Islet of Langerhans (tissue), 1 donor: ENCODE data around the gene KLHDC10.
"Not testable (repeated sequence)": the region's sequence is repeated elsewhere in the genome, so short reads cannot be mapped to it uniquely, and the experiment has no call there.

ENCODE experiments used
- FAIRE-seq: peaks from one replicate; lab custom pipeline; 2011; peaks lifted over from hg19 to GRCh38; lab: Jason Lieb, UNC

Gene KLHDC10

DNA sequence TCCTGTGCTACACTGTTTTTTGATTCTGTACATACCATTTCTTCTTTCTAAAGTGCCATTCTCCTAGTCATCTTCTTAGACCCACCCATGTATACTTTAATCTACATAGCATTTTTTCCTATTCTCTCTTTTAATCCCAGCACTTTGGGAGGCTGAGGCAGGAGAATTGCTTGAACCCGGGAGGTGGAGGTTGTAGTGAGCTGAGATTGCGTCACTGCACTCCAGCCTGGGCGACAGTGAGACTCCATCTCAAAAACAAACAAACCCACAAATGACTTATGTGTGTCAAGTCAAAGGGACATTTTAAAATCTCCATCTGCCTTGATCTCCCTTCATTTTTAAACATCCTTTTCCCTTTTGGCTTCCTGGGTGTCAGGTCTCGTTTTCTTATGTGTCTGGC lies 13.2 kb downstream of the KLHDC10 start:
- FAIRE-seq: not testable (repeated sequence)

DNA sequence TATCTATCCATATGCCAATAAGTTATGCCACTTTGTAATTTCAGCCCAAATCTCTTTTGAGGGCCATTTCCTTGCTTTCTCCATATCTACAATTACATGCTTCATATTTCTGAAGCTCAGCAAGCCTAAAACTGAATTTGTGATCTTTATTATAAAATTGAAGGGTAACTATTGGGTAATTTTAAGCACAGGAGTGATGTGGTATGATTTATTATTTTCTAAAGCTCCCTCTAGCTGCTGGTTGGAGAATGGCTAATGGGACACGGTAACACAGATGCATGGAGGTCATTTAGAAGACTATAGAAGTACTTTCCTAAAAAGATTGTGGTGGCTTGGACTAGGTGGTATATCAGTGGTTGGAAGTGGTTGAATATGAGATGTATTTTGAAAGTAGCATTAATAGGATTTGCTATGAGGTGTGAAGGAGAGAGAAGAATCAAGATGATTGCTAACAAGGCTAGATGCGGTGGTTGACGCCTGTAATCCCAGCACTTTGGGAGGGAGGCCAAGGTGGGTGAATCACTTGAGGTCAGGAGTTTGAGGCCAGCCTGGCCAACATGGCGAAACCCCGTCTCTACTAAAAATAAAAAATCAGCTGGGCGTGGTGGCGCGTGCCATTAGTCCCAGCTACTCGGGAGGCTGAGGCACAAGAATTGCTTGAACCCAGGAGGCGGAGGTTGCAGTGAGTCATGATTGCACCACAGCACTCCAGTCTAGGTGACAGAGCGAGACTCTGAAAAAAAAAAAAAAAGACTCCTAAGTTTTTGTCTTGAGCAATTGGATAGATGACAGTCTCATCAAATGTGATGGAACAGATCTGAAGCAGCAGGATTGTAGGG lies 13.9 kb downstream of the KLHDC10 start:
- FAIRE-seq: no peak

DNA sequence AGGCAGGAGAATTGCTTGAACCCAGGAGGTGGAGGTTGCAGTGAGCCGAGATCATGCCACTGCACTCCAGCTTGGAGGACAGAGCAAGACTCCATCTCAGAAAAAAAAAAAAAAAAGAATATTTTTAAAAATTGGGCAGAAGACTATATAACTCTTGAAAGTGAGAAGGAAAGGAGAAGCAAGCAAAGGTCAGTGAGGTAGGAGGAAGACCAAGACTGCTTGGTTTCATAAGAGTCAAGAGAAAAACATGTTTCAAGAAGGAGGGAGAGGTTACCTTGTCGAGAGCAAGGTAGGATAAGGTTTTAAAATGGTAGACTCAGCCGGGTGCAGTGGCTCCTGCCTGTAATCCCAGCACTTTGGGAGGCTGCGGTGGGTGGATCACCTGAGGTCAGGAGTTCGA lies 14.9 kb downstream of the KLHDC10 start:
- not testable (repeated sequence) for FAIRE-seq

DNA sequence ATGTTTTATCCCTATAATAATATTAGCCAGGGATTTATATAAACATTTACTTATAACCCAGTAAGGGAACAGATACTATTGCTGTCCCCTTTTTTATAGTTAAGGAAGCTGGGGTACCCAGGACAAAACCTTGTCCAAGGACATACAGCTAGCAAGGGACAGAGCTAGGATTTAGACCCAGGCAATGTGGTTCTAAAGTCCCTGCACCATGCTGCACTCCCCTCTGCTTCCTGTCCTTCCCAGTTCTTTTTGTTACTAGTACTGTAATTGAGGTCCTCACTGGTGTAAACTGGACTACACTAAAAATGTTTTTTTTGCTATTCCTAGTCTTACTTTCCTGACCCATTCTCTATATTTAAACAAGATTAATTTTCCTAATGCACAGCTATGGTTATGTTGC lies 16.6 kb downstream of the KLHDC10 start:
- FAIRE-seq: no peak

DNA sequence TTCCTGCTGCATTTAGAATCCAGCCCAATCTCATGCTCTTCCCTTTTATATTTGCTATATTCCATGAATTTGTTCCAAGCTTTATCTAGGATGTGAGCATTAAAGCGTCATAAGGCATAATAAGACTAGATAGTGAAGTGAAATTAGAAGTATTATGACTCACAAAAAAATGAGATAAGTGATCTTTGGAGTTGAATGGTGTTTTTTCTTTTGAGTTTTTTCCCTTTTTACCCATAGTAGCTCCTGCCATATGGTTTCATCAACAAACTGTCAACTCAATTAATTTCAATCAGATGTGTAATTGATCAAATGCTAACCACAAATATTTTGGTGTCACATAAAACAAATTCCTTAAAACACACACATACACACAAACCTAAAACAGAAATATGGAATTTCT lies 17.0 kb downstream of the KLHDC10 start:
- FAIRE-seq: no peak

DNA sequence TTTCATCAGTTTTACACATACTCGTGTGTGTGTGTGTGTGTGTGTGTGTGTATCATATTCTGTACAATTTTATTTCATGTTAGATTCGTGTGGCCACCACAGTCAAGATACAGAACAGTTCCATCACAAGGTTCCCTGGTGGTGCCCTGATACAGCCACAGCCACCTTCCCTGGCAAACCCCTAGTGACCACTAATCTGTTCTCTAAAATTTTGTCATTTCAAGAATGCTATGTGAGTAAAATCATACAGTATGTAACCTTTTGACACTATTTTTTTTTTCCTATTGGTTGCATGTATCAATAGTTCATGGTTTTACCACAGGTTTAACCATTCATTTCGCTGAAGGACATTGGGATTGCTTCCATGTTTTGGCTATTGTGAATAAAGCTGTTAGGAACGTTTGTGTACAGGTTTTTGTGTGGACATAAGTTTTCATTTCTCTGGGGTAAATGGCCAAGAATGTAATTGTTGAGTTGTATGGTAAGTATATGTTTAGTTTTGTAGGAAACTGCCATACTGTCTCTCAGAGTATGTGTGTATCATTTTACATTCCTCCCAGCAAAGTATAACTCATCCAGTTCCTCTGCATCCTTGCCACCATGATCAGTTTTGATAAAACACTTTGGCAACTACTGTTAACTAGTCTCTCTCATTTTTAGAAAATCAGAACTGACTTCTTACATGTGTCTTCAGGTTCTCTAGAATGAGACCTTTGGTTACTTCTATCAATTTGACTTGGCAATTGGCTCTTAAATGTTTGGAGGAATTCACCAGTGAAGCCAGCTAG lies 20.6 kb downstream of the KLHDC10 start:
- FAIRE-seq: no peak

DNA sequence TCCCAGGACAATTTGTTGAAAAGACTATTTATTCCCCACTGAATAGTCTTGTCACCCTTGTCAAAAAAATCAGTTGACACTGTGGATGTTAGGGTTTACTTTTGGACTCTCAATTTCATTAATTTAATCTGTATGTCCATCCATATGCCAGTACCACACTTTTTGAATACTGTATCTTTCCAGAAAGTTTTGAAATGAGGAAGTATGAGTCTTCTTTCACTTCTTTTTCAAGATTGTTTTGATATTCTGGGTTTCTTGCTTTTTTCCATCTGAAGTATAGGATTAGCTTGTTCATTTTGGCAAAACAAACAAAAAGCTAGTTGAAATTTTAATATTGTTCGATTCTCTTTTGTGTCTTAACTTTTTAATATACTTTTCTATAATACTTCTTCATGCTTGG lies 21.7 kb downstream of the KLHDC10 start:
- no peak for FAIRE-seq

DNA sequence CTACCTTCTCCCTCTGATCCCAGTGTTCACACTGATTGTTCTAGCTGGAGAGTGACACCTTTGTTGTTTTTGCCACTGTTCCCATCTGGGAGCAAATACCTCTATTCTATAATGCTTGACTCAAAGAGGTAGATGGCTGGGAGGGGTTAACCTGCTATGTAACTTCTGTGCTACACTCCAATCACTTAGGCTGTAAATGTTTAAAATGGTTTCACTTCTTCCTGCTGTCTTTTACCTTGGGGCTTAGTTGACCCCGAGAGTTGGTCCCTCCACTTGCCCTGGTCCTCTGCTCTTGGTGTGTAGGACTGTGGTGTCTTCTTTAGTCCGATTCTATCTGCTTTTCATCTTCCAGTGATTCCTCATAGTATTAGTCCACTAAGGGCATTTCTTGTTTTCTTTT lies 22.3 kb downstream of the KLHDC10 start:
- no peak for FAIRE-seq

DNA sequence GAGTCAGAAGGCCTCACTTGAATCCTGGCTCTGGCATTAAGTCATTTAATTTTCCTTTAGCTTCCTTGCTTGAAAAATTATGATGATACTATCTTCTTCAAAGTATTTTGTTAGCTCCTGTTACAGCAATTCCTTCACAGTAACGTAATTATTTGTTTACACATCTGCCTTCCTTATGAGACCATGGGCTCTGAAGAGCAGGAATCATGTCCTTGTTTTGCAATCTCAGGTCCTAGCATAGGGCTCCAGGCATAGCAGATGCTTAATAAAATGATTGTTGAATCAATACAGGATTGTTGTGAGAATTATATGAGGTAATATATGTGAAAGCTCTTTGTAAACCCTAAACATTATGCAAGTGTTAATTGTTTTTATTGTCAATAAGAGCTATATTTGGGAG lies 25.5 kb downstream of the KLHDC10 start:
- FAIRE-seq: no peak

DNA sequence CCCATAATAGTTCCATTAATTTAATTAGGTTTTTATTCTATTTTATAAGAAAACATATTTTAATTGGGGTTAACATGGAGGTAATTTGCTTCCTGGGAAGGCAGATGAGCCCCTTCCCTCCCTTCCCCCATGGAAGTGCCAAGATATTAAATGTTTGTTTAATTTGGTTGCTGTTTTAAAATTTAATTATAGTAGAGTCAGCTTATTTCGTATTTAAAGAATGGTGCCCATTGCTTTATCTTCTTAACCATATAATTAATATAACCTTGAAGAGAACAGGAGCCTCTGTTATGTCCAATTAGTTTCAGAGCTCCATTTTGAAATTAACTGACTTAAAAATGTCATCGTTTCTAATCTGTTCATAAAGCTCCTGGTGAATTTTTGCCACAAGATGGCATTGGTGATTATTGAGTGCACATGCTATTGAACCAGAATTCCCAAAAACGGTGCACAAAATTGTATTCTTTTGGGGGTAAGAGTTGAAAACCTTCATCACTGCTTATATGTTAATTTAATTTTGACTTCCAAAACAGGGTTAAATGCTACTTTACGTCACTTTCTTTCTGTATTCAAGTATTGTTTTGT lies 26.0 kb downstream of the KLHDC10 start:
- peak; percentile 66 for FAIRE-seq

DNA sequence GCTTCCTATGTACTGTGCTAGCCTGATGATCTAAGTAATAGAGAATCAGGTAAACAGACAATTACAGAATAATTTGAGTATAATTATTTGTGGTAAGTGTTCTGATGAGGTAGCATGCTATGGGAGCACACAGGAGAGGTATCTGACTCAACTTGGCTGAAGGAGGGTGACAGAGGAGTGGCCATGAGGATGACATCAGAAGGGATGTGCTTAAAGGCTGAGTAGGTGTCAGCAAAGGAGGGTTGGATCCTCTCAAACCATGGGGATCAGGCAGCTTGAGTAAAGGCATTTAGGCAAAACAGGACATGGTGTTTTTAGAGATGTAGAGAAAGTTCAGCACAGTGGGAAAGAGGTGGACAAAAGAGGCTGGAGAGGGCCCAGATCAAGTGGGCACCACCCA lies 29.0 kb downstream of the KLHDC10 start:
- no peak for FAIRE-seq

DNA sequence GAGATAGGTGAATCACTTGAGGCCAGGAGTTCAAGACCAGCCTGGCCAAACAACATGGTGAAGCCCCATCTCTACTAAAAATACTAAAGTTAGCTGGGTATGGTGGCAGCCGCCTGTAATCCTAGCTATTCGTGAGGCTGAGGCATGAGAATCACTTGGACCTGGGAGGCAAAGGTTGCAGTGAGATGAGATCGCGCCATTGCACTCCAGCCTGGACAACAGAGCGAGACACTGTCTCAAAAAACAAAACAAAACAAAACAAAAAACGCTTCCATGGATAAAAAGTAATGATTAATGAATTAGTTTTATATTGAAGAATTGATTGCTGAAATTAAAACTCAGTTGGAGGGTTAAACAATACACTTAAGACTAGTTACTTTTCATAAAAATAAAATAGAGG lies 32.3 kb downstream of the KLHDC10 start:
- FAIRE-seq: no peak

DNA sequence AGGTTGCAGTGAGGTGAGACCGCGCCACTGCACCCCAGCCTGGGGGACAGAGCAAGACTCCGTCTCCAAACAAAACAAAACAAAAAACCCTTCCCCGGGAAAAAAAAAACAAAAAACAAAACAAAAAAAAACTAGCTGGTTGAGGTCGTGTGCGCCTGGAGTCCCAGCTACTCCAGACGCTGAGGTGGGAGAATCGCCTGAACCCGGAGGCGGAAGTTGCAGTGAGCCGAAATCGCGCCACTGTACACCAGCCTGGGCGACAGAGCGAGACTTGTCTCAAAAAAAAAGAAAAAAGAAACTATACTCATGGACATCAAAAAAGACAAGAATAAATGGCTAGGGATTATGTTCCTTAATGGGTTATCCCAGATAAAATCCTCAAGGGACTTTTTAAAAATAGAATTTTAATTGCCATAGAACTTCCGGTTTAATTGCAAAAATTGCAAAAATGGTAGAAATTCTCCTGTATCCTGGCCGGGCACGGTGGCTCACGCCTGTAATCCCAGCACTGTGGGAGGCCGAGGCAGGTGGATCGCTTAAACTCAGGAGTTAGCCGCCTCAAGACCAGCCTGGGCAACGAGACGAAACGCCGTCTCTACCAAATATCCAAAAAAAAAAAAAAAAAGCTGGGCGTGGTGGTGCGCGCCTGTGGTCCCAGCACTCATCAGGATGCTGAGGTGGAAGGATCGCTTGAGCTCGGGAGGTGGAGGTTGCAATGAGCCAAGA lies 37.8 kb downstream of the KLHDC10 start:
- FAIRE-seq: no peak

DNA sequence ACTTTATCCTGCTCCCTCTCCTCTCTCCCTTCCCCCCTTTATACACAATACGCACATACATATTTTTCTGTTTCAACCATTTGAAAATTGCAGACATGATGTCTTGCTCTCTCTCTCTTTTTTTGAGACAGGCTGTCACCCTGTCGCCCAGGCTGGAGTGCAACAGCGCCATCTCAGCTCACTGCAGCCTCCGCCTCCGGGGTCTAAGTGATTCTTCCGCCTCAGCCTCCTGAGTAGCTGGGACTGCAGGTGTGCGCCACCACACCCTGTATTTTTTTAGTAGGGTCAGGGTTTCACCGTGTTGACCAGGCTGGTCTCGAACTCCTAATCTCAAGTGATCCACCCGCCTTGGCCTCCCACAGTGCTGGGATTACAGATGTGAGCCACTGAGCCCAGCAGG lies 38.5 kb downstream of the KLHDC10 start:
- FAIRE-seq: no peak

DNA sequence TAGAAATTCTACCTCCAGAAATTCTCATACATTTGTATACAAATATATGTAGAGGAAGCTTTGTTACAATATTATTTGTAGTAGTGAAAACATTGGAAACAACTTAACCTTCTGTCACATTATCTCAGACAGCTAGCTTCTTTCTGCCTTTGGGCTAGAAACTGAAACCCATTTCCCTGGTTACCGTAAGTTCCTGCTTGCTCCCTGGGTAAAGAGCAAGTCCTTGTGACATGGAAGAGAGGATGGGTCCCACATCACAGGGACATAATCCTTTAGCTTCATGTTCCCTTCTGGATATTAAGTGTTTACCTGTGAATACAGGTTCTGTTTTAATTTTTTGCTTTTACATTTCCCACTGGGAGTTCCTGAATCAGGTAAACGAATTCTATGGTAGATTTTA lies 41.8 kb downstream of the KLHDC10 start:
- no peak for FAIRE-seq

DNA sequence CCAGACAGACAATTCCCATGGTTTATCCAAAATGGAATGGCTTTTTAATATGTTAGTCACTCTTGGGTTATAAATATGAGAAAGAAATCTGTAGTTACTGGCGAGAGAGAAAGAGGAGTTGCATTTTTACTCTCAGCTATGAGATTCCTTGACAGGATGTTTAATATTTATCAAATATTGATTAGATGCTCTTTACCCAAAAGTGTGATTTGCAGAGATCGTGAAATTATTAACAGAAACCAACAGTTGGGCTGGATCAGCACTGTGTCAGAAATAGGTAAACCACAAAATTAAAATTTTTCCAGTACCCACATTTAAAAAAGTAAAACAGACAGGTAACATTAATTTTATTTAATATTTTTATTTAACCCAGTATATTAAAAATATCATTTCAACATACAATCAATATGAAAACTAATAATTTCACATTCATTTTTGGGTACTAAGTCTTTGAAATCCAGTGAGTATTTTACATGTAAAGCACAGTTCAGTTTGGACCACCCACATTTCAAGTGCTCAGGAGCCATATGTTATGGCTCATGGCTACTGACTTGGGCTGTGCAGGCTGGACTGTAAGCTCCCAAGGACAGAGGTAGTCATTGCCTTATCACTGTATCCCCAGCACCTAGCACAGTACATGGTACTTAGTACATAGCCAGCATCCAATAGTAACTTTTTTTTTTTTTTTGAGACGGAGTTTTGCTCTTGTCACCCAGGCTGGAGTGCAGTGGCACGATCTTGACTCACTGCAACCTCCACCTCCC lies 42.5 kb downstream of the KLHDC10 start:
- FAIRE-seq: no peak

DNA sequence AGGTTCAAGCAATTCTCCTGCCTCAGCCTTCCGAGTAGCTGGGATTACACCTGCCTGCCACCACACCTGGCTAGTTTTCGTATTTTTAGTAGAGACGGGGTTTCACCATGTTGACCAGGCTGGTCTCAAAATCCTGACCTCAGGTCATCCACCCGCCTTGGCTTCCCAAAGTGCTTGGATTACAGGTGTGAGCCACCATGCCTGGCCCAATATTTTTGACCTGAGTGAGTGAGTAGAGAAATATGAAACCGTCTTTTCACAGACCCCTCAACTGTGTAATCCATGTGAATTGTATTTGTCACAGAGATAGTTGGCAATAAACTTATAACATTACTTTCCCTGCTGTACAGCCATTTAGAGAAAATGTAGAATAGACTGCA lies 43.1 kb downstream of the KLHDC10 start:
- FAIRE-seq: not testable (repeated sequence)

DNA sequence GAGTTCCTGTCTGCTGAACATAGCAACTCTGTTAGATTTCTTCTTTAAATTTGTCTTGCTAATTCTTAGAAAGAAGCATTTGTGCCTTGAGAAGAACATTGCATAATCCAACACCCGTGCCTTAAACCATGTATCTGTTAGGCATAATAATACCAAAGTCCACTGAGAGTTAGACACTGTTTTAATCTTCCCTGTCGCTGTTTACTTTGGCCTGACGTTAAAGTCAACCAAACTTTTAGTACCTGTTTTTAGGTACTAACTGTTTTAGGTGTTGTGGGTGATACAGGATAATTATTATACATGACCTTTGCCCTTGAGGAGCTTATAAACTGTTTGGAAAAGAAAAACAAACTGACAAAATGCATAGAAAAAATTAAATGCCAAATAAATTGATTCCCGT lies 43.6 kb downstream of the KLHDC10 start:
- FAIRE-seq: no peak

DNA sequence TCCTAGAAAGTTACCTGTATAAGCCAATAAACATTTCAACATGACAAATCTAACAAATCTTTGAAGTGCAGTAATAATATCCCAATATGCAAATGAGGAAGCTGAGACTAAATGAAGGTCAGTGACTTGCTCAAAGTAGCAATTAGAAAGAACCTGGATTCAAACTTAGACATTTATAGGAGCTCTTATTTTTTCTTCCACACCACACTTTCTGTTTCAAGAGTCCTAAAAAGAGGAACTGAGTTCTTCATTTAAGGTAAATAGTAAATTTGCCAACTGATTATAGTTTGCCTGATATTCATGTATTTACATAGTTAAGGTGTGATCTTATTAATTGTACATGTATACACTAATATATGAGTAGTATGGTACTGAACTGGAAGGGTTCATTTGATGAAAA lies 44.0 kb downstream of the KLHDC10 start:
- FAIRE-seq: no peak

DNA sequence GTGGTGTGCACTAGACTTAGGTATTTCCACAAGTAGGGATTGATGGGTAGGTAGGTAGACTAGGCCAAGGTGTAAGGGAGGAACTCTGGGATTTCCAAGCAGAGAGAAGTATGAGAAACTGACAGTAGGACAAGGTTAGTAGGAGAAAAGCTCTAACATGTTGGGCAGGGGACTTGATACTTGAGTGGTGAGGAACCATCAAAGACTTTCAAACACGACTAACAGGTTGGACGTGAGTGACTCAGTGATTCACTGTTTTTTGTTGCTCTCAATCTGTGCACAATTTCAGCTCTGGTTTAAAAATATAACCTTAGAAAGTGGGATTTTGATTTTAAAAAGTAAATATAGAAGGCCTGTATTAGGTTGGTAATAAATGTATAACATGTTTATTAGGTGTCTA lies 44.4 kb downstream of the KLHDC10 start:
- FAIRE-seq: no peak

DNA sequence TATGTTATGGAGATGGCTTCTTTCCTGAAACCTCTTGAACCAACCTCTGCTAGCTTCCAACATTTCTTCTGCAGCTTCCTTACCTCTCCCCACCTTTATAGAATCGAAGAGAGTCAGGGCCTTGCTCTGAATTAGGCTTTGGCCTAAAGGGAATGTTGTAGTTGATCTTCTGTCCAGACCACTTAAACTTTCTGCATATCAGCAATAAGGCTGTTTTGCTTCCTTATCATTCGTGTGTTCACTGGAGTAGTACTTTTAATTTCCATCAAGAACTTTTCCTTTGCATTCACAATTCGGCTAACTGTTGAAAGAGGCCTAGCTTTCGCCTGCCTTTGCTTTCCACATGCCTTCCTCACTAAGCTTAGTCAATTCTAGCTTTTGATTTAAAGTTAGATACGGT lies 48.0 kb downstream of the KLHDC10 start:
- FAIRE-seq: no peak

DNA sequence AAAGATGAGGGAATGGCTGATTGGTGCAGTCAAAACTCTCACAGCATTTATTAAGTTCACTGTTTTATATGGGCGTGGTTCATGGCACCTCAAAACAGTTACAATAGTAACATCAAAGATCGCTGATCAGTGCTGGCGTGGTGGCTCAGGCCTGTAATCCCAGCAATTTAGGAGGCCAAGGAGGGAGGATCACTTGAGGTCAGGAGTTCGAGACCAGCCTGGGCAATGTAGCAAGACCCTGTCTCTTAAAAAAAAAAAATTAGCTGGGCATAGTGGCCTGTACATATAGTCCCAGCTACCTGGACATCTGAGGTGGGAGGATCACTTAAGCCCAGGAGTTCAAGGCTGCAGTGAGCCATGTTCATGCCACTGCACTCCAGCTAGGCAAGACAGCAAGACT lies 48.5 kb downstream of the KLHDC10 start:
- no peak for FAIRE-seq
